ENCODE results near the gene LST1.

DNA sequence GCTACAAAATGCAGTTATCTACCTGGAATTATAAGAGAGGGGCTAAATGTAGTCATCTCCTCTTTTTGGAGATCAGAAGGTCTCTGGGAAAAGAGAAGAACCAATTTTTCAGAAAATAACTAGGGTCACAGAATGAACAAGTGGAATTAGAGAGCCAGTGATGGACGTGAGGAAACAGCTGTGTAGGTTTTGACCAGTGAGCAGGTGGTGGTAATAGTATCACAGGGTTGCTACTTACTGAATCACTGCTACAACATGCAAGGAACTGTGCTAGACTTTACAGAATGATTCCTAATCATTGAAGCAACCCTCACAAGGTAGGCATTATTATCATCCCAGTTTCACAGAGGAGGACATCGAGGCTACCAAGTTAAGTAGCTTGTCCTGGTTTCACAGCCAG, 41.4 kb upstream of the LST1 start:
- no peak for TF ChIP-seq CTCF (conservative IDR thresholded peaks at IDR 0.05; ENCODE audit: low read length)
- no peak for TF ChIP-seq EZH2phosphoT487 (IDR thresholded peaks at IDR 0.05; ENCODE audit: borderline replicate concordance)

Measured in Loucy (cell line).